Measurements from ENCODE around the gene ADCY7.

ADCY7 gene

GRCh38 chr16:50251375-50252081 lies 14.8 kb upstream of the ADCY7 start:
- DNase-seq: no peak

- no peak for DNase-seq
Measured at GRCh38 chr16:50252082-50252611, 14.2 kb upstream of the ADCY7 start.

- DNase-seq: no peak
Measured at GRCh38 chr16:50252874-50253513, 13.4 kb upstream of the ADCY7 start.

- DNase-seq: no peak
Measured at GRCh38 chr16:50253514-50253910, 12.8 kb upstream of the ADCY7 start.

- DNase-seq: no peak
Measured at GRCh38 chr16:50254072-50254471, 12.3 kb upstream of the ADCY7 start.

GRCh38 chr16:50255538-50255937 lies 10.8 kb upstream of the ADCY7 start:
- no peak for DNase-seq

- no peak for DNase-seq
Measured at GRCh38 chr16:50256604-50257003, 9.7 kb upstream of the ADCY7 start.

GRCh38 chr16:50257876-50258275 lies 8.5 kb upstream of the ADCY7 start:
- DNase-seq: no peak

GRCh38 chr16:50259334-50260205 lies 6.8 kb upstream of the ADCY7 start:
- peak; percentile 26 to 45 for DNase-seq

GRCh38 chr16:50260206-50261159 lies 5.9 kb upstream of the ADCY7 start:
- DNase-seq: no peak

GRCh38 chr16:50261160-50261706 lies 5.1 kb upstream of the ADCY7 start:
- no peak for DNase-seq

- DNase-seq: peak; percentile 34 to 55
Measured at GRCh38 chr16:50261707-50262235, 4.6 kb upstream of the ADCY7 start.

- DNase-seq: no peak
Measured at GRCh38 chr16:50263060-50263909, 3.1 kb upstream of the ADCY7 start.

- no peak for DNase-seq
Measured at GRCh38 chr16:50263940-50264929, 2.1 kb upstream of the ADCY7 start.

GRCh38 chr16:50265260-50265659 lies 1.1 kb upstream of the ADCY7 start:
- peak; percentile 70 to 85 for DNase-seq

- no peak for DNase-seq
Measured at GRCh38 chr16:50265716-50266336, 525 bp upstream of the ADCY7 start.

- DNase-seq: no peak
Measured at GRCh38 chr16:50267151-50267631, 840 bp downstream of the ADCY7 start.

GRCh38 chr16:50267651-50268050 lies 1.3 kb downstream of the ADCY7 start:
- no peak for DNase-seq

GRCh38 chr16:50268352-50268751 lies 2.0 kb downstream of the ADCY7 start:
- no peak for DNase-seq
